Muscle layer of colon (tissue), 2 donors: ENCODE data around the gene EPHA7.

Source experiments
- H3K27ac ChIP-seq: one replicate; pipeline ENCODE4 v1.7.0; 2013; ENCODE audit warnings: low read depth, mild to moderate bottlenecking, low read length, moderate library complexity
- H3K27me3 ChIP-seq, 2 donors: one replicate each; pipeline ENCODE4 v1.7.0; 2013; ENCODE audit warnings: low read length in 2 of 2, mild to moderate bottlenecking in 2 of 2; ENCODE audit not compliant: insufficient read depth in 2 of 2, control insufficient read depth in 1 of 2
- H3K36me3 ChIP-seq: one replicate; pipeline ENCODE4 v1.7.0; 2013; ENCODE audit warnings: mild to moderate bottlenecking, low read length; ENCODE audit not compliant: insufficient read depth
- H3K4me1 ChIP-seq: one replicate; pipeline ENCODE4 v1.7.0; 2013; ENCODE audit warnings: mild to moderate bottlenecking, low read length; ENCODE audit not compliant: insufficient read depth
- H3K4me3 ChIP-seq, 2 donors: one replicate each; pipeline ENCODE4 v1.7.0; 2013; ENCODE audit warnings: low read length in 2 of 2, low read depth in 1 of 2, mild to moderate bottlenecking in 1 of 2, moderate library complexity in 1 of 2
- H3K9ac ChIP-seq: one replicate; pipeline ENCODE4 v1.7.0; 2013; ENCODE audit warnings: low read length
- H3K9me3 ChIP-seq: one replicate; pipeline ENCODE4 v1.7.0; 2013; ENCODE audit warnings: mild to moderate bottlenecking, low read length
- donor health status: abdominal sarcoma.
- donor health status: Adenocarcinoma of cecum.

Gene EPHA7

DNA sequence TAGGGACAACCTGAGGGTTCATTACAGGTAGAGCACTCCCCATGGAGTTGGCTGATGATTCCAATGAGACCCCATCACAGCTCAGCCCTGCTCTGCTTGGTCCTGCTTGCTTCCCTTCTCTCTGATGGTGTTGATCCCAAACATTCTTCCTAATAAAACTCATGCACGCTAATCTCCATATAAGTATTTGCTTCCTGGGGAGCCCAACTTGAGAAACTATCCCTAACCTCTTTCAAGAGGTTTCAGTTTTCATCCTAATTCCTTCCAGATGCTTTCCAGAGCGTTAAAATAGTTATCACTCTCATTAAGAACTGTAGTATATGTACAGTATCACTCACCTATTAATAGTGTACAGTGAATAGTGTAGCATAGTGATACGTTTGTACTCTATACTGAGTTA lies 68.1 kb downstream of the EPHA7 start:
- Histone ChIP-seq H3K4me1 (no peaks in the 10 kb centered on the region), H3K27me3 (no peaks in the 10 kb centered on the region), H3K9me3 (no peaks in the 10 kb centered on the region), H3K36me3 (peaks cover 3% of the 10 kb centered on the region), H3K9ac (no peak overlapping the region), H3K27ac (no peak overlapping the region), H3K4me3 (no peak overlapping the region)

DNA sequence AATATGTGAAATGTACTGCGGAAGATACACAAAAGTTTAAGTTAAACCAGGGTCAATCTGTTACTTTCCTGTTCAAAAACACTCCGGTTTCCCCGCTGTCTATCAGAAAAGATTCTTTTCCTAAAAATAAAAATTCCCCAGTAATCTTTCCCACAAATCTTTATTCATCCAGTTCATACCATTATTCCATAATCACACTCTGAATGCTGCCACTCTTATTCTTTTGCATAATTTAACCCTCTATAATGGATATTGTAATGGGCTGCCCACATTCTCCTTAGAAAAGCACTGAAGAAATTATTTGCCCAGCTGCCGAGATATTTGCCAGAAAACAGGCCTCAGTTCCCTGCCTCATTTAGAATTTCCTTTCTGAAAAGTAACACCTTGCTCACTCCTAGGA lies 68.6 kb downstream of the EPHA7 start:
- Histone ChIP-seq H3K27ac (no peak overlapping the region), H3K9ac (no peak overlapping the region), H3K4me3 (no peak overlapping the region), H3K27me3 (no peaks in the 10 kb centered on the region), H3K9me3 (no peaks in the 10 kb centered on the region), H3K36me3 (peaks cover 3% of the 10 kb centered on the region), H3K4me1 (no peaks in the 10 kb centered on the region)

DNA sequence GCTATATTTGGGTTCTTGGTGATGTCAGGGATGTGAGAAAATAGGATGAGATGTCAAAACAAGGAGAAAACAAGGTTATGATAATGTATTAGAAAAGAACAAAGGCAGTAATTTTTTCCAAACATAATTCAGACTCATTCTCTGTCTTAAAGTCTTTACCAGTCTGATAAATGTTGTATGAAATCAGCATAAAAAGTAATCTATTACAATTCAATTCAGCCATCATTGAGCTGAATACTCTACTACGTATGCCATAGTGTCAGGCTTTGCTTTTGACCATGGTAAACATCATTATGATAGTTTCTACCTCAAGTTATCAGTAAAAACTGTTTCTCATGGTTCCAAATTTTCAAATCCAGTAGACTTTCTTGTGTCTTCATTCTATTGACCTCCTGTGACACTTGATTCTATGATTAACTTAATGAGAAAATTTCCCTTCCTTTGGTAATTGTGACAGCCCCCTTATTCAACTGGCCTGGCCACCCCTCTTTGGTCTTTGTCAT lies 75.0 kb downstream of the EPHA7 start:
- H3K27me3 ChIP-seq, result no peaks in the 10 kb centered on the region
- H3K9ac ChIP-seq, result no peak overlapping the region
- no peaks in the 10 kb centered on the region for H3K4me1 ChIP-seq
- H3K36me3 ChIP-seq, result no peaks in the 10 kb centered on the region
- no peaks in the 10 kb centered on the region for H3K9me3 ChIP-seq
- no peak overlapping the region for H3K4me3 ChIP-seq
- H3K27ac ChIP-seq, result no peak overlapping the region

- no peak overlapping the region for H3K4me3 ChIP-seq
- no peak overlapping the region for H3K9ac ChIP-seq
- H3K4me1 ChIP-seq, result no peaks in the 10 kb centered on the region
- H3K27ac ChIP-seq, result no peak overlapping the region
- H3K36me3 ChIP-seq, result no peaks in the 10 kb centered on the region
- no peaks in the 10 kb centered on the region for H3K9me3 ChIP-seq
- H3K27me3 ChIP-seq, result no peaks in the 10 kb centered on the region
Observed at GRCh38 chr6:93343476-93343875, 75.9 kb downstream of the EPHA7 start.

- Histone ChIP-seq H3K27ac (no peak overlapping the region), H3K9ac (no peak overlapping the region), H3K4me3 (no peak overlapping the region), H3K9me3 (no peaks in the 10 kb centered on the region), H3K27me3 (no peaks in the 10 kb centered on the region), H3K4me1 (no peaks in the 10 kb centered on the region), H3K36me3 (no peaks in the 10 kb centered on the region)
Observed at GRCh38 chr6:93341900-93342613, 77.3 kb downstream of the EPHA7 start.

GRCh38 chr6:93337772-93338394 lies 81.5 kb downstream of the EPHA7 start:
- Histone ChIP-seq H3K27me3 (no peaks in the 10 kb centered on the region), H3K4me3 (no peak overlapping the region), H3K9me3 (no peaks in the 10 kb centered on the region)

DNA sequence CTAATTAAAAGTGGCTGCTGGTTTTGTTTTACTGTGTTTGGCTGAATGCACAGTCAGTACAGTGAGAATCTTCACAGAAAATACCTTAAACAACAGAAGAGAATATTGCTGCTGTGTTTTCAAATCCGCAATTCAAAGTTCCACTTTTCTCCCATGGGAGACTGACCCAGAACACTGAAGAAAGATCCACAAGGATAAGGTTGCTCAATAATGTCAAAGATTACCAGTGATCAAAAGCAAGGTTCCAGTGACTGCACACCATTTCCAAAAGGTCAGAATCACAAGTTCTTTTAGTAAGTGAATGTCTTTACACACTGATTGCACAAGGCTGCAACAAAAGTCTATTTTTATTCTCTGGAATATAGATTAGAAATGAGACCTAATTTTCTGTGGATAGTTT lies 82.3 kb downstream of the EPHA7 start:
- H3K9ac ChIP-seq, result no peak overlapping the region
- no peaks in the 10 kb centered on the region for H3K9me3 ChIP-seq
- no peak overlapping the region for H3K4me3 ChIP-seq
- no peaks in the 10 kb centered on the region for H3K27me3 ChIP-seq
- H3K27ac ChIP-seq, result no peak overlapping the region
- no peaks in the 10 kb centered on the region for H3K4me1 ChIP-seq
- no peaks in the 10 kb centered on the region for H3K36me3 ChIP-seq

More at GRCh38 chr6:93337772-93338394, 81.5 kb downstream of the EPHA7 start:
- Histone ChIP-seq H3K9ac (no peak overlapping the region), H3K36me3 (no peaks in the 10 kb centered on the region), H3K4me1 (no peaks in the 10 kb centered on the region), H3K27ac (no peak overlapping the region)

GRCh38 chr6:93329301-93330000 lies 89.9 kb downstream of the EPHA7 start:
- Histone ChIP-seq H3K9ac (no peak overlapping the region), H3K4me1 (no peaks in the 10 kb centered on the region), H3K27ac (no peak overlapping the region), H3K9me3 (no peaks in the 10 kb centered on the region), H3K27me3 (no peaks in the 10 kb centered on the region), H3K4me3 (no peak overlapping the region), H3K36me3 (no peaks in the 10 kb centered on the region)

- Histone ChIP-seq H3K4me3 (no peak overlapping the region), H3K36me3 (no peaks in the 10 kb centered on the region), H3K27me3 (no peaks in the 10 kb centered on the region), H3K9ac (no peak overlapping the region), H3K27ac (no peak overlapping the region), H3K4me1 (no peaks in the 10 kb centered on the region), H3K9me3 (no peaks in the 10 kb centered on the region)
Observed at GRCh38 chr6:93327857-93328256, 91.5 kb downstream of the EPHA7 start.

DNA sequence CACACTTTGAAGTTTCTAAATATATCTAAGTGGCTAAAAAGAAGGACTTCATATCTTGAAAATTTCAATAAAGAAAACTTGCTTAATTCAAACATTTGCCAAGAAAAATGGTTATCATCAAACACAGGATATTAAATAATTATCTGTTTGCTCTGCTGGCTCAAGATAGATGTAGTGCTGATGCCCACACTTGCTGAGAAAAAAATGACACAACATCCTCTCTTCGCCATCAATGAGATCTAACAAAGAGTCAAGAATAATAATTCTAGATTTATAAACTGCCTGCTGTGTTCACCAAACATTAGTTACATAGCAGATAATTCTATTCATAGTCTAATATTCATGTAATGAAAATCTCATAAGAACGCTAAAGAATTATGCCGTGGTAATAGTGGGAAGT lies 93.6 kb downstream of the EPHA7 start:
- Histone ChIP-seq H3K4me3 (no peak overlapping the region), H3K9ac (no peak overlapping the region)

GRCh38 chr6:93323630-93324029 lies 95.7 kb downstream of the EPHA7 start:
- no peaks in the 10 kb centered on the region for H3K36me3 ChIP-seq
- H3K27me3 ChIP-seq, result no peaks in the 10 kb centered on the region
- H3K9ac ChIP-seq, result no peak overlapping the region
- no peaks in the 10 kb centered on the region for H3K9me3 ChIP-seq
- H3K27ac ChIP-seq, result no peak overlapping the region
- H3K4me3 ChIP-seq, result no peak overlapping the region
- no peaks in the 10 kb centered on the region for H3K4me1 ChIP-seq

More for the DNA sequence above, 93.6 kb downstream of the EPHA7 start:
- Histone ChIP-seq H3K27ac (no peak overlapping the region), H3K27me3 (no peaks in the 10 kb centered on the region), H3K36me3 (no peaks in the 10 kb centered on the region), H3K4me1 (no peaks in the 10 kb centered on the region), H3K9me3 (no peaks in the 10 kb centered on the region)
